Smooth muscle cell (in vitro differentiated cells): ENCODE results near the gene MAST4. TPM values are rescaled to one million over a fixed set of nuclear protein-coding genes. Genes with fewer than 3 reads are reported as not detected.

Experiments used
- DNase-seq: peaks from one replicate; lab custom pipeline; 2025; ENCODE audit not compliant: unreplicated experiment; lab: John Stamatoyannopoulos, UW
- H2AFZ ChIP-seq: fragments of 200-600 bp; sonication (generic); 2 replicates; pipeline ENCODE4 v1.6.0; 2016; ENCODE audit warnings: antibody characterized with exemption, low read depth, mild to moderate bottlenecking
- H3F3A ChIP-seq: fragments of 200-600 bp; sonication (generic); 2 replicates; pipeline ENCODE4 v1.6.0; 2017; ENCODE audit warnings: antibody characterized with exemption, low read depth
- H3K27ac ChIP-seq: fragments of 200-600 bp; sonication (generic); 2 replicates; pipeline ENCODE4 v1.5.1; 2016; ENCODE audit warnings: low read depth, mild to moderate bottlenecking
- H3K27me3 ChIP-seq: fragments of 200-600 bp; sonication (generic); 2 replicates; pipeline ENCODE4 v1.6.1; 2016; ENCODE audit warnings: low read depth, mild to moderate bottlenecking
- H3K36me3 ChIP-seq: fragments of 200-600 bp; sonication (generic); 2 replicates; pipeline ENCODE4 v1.5.1; 2016; ENCODE audit warnings: low read depth
- H3K4me1 ChIP-seq: fragments of 200-600 bp; sonication (generic); 2 replicates; pipeline ENCODE4 v1.5.1; 2016; ENCODE audit warnings: low read depth
- H3K4me2 ChIP-seq: fragments of 200-600 bp; sonication (generic); 2 replicates; pipeline ENCODE4 v1.6.0; 2016; ENCODE audit warnings: mild to moderate bottlenecking
- H3K4me3 ChIP-seq: fragments of 200-600 bp; sonication (generic); 2 replicates; pipeline ENCODE4 v1.5.1; 2016; ENCODE audit warnings: mild to moderate bottlenecking
- H3K79me2 ChIP-seq: fragments of 200-600 bp; sonication (generic); 2 replicates; pipeline ENCODE4 v1.6.0; 2016; ENCODE audit warnings: low read depth, mild to moderate bottlenecking
- H3K9ac ChIP-seq: fragments of 200-600 bp; sonication (generic); 2 replicates; pipeline ENCODE4 v1.6.0; 2016; ENCODE audit warnings: low read depth
- H3K9me3 ChIP-seq: fragments of 200-600 bp; sonication (generic); replicated peaks from 2 replicates; pipeline ENCODE4 v1.5.1; 2016; ENCODE audit warnings: low read depth
- H4K20me1 ChIP-seq: fragments of 200-600 bp; sonication (generic); 2 replicates; pipeline ENCODE4 v1.6.0; 2016; ENCODE audit warnings: low read depth
- WGBS: methylation state at CpG from one replicate; pipeline ENCODE4 v1.1.7; 2016; ENCODE audit warnings: low lambda C conversion rate; 5-methylcytosine and 5-hydroxymethylcytosine counted together
- polyA plus RNA-seq: library from polyadenylated mRNA; unstranded; fragments of >200 nt; fragmentation: Nextera tagmentation; extraction: Ambion mirVana; gene quantifications from 2 replicates; pipeline ENCODE4 v1.2.1, GENCODE V29; 2016
- total RNA-seq: library from RNA; depleted of rRNA; stranded (reverse); fragments of >200 nt; gene quantifications from 2 replicates; pipeline ENCODE4 v1.2.3, GENCODE V29; 2014
- TF ChIP-seq, protein P1 (sequence below): fragments of 200-600 bp; sonication (generic); IDR thresholded peaks from 2 replicates; pipeline ENCODE4 v1.5.1; 2017; ENCODE audit warnings: borderline replicate concordance, mild to moderate bottlenecking, antibody characterized with exemption; ENCODE audit not compliant: insufficient read depth, poor library complexity, severe bottlenecking

MAST4 gene
- total and polyA plus RNA-seq, 2 experiments from 2014 or later: 6.3 to 24.0 TPM

DNA sequence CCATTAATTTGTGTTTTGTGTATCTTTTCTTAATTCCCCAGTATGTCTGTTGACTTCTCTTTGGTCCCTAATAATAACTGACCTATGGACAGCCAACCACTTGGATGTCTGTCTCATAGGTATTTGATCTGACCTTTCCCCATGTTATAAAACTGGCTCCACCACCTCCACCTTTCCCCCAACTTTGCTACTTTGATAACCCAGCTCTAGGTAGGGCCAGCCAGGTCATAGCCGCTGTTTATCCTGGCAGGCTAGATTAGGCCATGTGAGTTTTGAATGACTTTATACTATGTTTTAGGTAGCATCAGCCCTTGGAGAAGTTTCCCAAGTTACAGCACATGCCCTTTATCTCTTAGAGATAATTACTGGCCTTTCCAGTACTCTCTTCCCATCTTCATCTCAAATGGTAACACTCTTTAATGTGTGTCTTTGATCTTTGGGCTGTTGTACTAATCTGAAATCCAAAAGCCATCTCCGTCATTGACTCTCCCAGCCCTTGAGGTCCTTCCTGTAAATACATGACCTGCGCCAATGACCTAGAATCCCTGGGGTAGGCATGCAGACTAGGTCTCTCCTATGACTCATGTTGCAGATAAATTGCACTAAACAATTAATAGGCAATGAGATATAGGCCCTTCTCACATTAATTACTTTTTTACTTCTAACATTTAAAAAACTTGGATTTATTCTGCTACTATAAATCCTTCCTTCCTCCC, 447.8 kb downstream of the MAST4 start:
- H3K79me2 ChIP-seq: peaks cover 16% of the 10 kb centered on the region
- H3F3A ChIP-seq: no peaks in the 10 kb centered on the region
- no peak for DNase-seq
- H3K27me3 ChIP-seq: no peaks in the 10 kb centered on the region
- H2AFZ ChIP-seq: no peak overlapping the region
- no peaks in the 10 kb centered on the region for H3K36me3 ChIP-seq
- H3K4me3 ChIP-seq: no peak overlapping the region
- H4K20me1 ChIP-seq: peaks cover 14% of the 10 kb centered on the region
- no peaks in the 10 kb centered on the region for H3K9me3 ChIP-seq
- TF ChIP-seq, protein P1, sequence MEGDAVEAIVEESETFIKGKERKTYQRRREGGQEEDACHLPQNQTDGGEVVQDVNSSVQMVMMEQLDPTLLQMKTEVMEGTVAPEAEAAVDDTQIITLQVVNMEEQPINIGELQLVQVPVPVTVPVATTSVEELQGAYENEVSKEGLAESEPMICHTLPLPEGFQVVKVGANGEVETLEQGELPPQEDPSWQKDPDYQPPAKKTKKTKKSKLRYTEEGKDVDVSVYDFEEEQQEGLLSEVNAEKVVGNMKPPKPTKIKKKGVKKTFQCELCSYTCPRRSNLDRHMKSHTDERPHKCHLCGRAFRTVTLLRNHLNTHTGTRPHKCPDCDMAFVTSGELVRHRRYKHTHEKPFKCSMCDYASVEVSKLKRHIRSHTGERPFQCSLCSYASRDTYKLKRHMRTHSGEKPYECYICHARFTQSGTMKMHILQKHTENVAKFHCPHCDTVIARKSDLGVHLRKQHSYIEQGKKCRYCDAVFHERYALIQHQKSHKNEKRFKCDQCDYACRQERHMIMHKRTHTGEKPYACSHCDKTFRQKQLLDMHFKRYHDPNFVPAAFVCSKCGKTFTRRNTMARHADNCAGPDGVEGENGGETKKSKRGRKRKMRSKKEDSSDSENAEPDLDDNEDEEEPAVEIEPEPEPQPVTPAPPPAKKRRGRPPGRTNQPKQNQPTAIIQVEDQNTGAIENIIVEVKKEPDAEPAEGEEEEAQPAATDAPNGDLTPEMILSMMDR: no peak
- H3K27ac ChIP-seq: no peak overlapping the region
- no peaks in the 10 kb centered on the region for H3K4me1 ChIP-seq
- no peak overlapping the region for H3K4me2 ChIP-seq
- WGBS: 79% methylated on average over 3 of the region's 3 CpGs
- no peak overlapping the region for H3K9ac ChIP-seq

GRCh38 chr5:67045816-67046740, 449.9 kb downstream of the MAST4 start:
- H3K4me1 ChIP-seq: no peaks in the 10 kb centered on the region
- peaks cover 8% of the 10 kb centered on the region for H4K20me1 ChIP-seq
- no peak overlapping the region for H3K27ac ChIP-seq
- H3K27me3 ChIP-seq: no peaks in the 10 kb centered on the region
- H3F3A ChIP-seq: no peaks in the 10 kb centered on the region
- TF ChIP-seq, protein P1: no peak
- H3K79me2 ChIP-seq: peaks cover 12% of the 10 kb centered on the region
- WGBS: 81% methylated on average over 6 of the region's 6 CpGs
- H3K9ac ChIP-seq: no peak overlapping the region
- no peak overlapping the region for H3K4me3 ChIP-seq
- no peak overlapping the region for H3K4me2 ChIP-seq
- no peaks in the 10 kb centered on the region for H3K36me3 ChIP-seq
- H2AFZ ChIP-seq: no peak overlapping the region
- no peak for DNase-seq
- no peaks in the 10 kb centered on the region for H3K9me3 ChIP-seq

- Histone ChIP-seq H3K4me1 (no peaks in the 10 kb centered on the region), H3K79me2 (peaks cover 6% of the 10 kb centered on the region), H3K4me2 (no peak overlapping the region), H3K36me3 (no peaks in the 10 kb centered on the region), H3F3A (no peaks in the 10 kb centered on the region), H3K27ac (no peak overlapping the region), H3K27me3 (no peaks in the 10 kb centered on the region), H3K9ac (no peak overlapping the region), H3K9me3 (no peaks in the 10 kb centered on the region), H4K20me1 (peaks cover 8% of the 10 kb centered on the region), H3K4me3 (no peak overlapping the region), H2AFZ (no peak overlapping the region)
- 96% methylated on average over 1 of the region's 1 CpG for WGBS
- no peak for DNase-seq
- TF ChIP-seq, protein P1: no peak
Observed at GRCh38 chr5:67047160-67047559, 451.0 kb downstream of the MAST4 start.
